ENCODE measurements around the gene EXOSC2. TPM values are rescaled to one million over a fixed set of nuclear protein-coding genes. Genes with fewer than 3 reads are reported as not detected.

Gene EXOSC2
- total and polyA plus RNA-seq, 2 of the 13 experiments (the other 11 are each of a cell fraction or from before 2014, with no cell fraction given) = 27.5 to 63.8 TPM

DNA sequence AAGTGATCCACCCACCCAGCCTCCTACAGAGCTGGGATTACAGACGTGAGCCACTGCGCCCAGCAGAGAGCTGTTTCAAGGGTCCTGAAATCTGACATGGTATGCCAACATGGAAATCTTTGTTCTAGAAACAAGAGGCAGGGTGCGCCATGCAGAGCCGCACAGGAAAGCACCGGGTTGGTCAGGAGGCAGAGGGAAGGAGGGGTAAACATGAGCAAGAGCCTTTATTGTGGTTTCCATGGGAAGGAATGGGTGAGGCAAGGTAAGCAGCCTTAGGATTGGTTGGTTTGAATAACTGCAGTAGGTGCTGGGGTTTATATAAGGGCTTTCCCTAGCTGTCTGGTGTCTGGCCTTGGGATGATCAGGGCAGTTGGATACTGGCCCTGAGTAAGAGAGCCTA lies 5.5 kb upstream of the EXOSC2 start:
- Histone ChIP-seq H3K4me3 (replicated peaks in 1 of 3; ENCODE audit: insufficient read depth in 1 of 3, low read depth in 2 of 3, low read length in 3 of 3) (no peak overlapping the region), H4K20me1 (ENCODE audit: insufficient read depth, low read length) (no peaks in the 10 kb centered on the region), H3K9me3 (ENCODE audit: low read length) (peaks cover 8% of the 10 kb centered on the region), H3K4me2 (ENCODE audit: low read depth, low read length) (no peak overlapping the region), H3K27ac (ENCODE audit: extremely low read length, insufficient read depth, low read length) (no peak overlapping the region), H3K79me2 (ENCODE audit: insufficient read depth, low read length) (no peaks in the 10 kb centered on the region), H3K27me3 (ENCODE audit: control insufficient read depth in 1 of 2, insufficient read depth in 2 of 2, low read length in 2 of 2) (no peaks in the 10 kb centered on the region), H3K36me3 (replicated peaks in 1 of 2; ENCODE audit: control insufficient read depth in 1 of 2, insufficient read depth in 2 of 2, low read length in 2 of 2) (no peaks in the 10 kb centered on the region), H3K9ac (ENCODE audit: insufficient read depth, low read depth, low read length) (no peak overlapping the region), H3K4me1 (ENCODE audit: insufficient read depth, low read length) (peaks cover 28% of the 10 kb centered on the region), H2AFZ (ENCODE audit: low read length) (no peak overlapping the region)
- intact Hi-C loops (cut with micrococcal nuclease; ENCODE audit: unreplicated experiment) (loop anchor here (10.0 kb wide), 1 partner anchor 93 kb away; no protein-coding TSS in a partner anchor), in situ Hi-C loops (cut with HindIII; ENCODE audit: extremely low pct_ligation_motif_present, low pct_unique_long_range_greater_than_20kb) (no loop called here)
- ChIA-PET CTCF (ENCODE audit: low intra/inter-chr PET ratio, low total read pairs) (no interaction called here), POLR2A (interaction anchor here (1.0 kb wide), 1 partner anchor 188 kb away, joined by 3 read pairs; no protein-coding TSS in a partner anchor)
- no peak for FAIRE-seq
- no TSS peak for BruUV-seq (replicated peaks)
- DNase-seq (ENCODE audit: low spot score) = no peak
- ATAC-seq = no peak
- WGBS (ENCODE audit: low lambda C conversion rate) = 51% methylated on average over 5 of the region's 5 CpGs
- no peak for TF ChIP-seq KAT8 (CRISPR knock-in tag; IDR thresholded peaks at IDR 0.05)
- no peak for TF ChIP-seq ZC3H13 (CRISPR knock-in tag; IDR thresholded peaks at IDR 0.05)
- no peak for TF ChIP-seq SP2 (CRISPR knock-in tag; IDR thresholded peaks at IDR 0.05)
- no peak for TF ChIP-seq ZNF597 (CRISPR knock-in tag; IDR thresholded peaks at IDR 0.05)
- TF ChIP-seq KAT2B (IDR thresholded peaks at IDR 0.05; ENCODE audit: borderline replicate concordance, low read depth, low read length) = no peak
- TF ChIP-seq PLRG1 (conservative IDR thresholded peaks at IDR 0.05) = no peak
- TF ChIP-seq, protein P1, sequence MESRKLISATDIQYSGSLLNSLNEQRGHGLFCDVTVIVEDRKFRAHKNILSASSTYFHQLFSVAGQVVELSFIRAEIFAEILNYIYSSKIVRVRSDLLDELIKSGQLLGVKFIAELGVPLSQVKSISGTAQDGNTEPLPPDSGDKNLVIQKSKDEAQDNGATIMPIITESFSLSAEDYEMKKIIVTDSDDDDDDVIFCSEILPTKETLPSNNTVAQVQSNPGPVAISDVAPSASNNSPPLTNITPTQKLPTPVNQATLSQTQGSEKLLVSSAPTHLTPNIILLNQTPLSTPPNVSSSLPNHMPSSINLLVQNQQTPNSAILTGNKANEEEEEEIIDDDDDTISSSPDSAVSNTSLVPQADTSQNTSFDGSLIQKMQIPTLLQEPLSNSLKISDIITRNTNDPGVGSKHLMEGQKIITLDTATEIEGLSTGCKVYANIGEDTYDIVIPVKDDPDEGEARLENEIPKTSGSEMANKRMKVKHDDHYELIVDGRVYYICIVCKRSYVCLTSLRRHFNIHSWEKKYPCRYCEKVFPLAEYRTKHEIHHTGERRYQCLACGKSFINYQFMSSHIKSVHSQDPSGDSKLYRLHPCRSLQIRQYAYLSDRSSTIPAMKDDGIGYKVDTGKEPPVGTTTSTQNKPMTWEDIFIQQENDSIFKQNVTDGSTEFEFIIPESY (CRISPR knock-in tag; IDR thresholded peaks at IDR 0.05) = no peak
- TF ChIP-seq ZNF224 (CRISPR knock-in tag; IDR thresholded peaks at IDR 0.05) = no peak
- no peak for TF ChIP-seq BRF2 (CRISPR knock-in tag; IDR thresholded peaks at IDR 0.05)
- TF ChIP-seq HCFC1 (IDR thresholded peaks at IDR 0.05; ENCODE audit: low read depth, low read length) = no peak
- no peak for TF ChIP-seq PHF5A (CRISPR knock-in tag; IDR thresholded peaks at IDR 0.05; ENCODE audit: low read depth, unreplicated experiment)
- no peak for TF ChIP-seq KDM5B (CRISPR knock-in tag; IDR thresholded peaks at IDR 0.05; ENCODE audit: borderline replicate concordance)
- TF ChIP-seq KDM6A (CRISPR knock-in tag; IDR thresholded peaks at IDR 0.05; ENCODE audit: low read depth) = no peak
- no peak for TF ChIP-seq THAP11 (CRISPR knock-in tag; IDR thresholded peaks at IDR 0.05)
- no peak for TF ChIP-seq ZNF496 (CRISPR knock-in tag; IDR thresholded peaks at IDR 0.05; ENCODE audit: insufficient replicate concordance)
- no peak for TF ChIP-seq ZBTB8A (CRISPR knock-in tag; IDR thresholded peaks at IDR 0.05; ENCODE audit: borderline replicate concordance, low read depth)
- TF ChIP-seq ZNF136 (CRISPR knock-in tag; IDR thresholded peaks at IDR 0.05; ENCODE audit: low read depth) = no peak
- no peak for TF ChIP-seq HIVEP1 (CRISPR knock-in tag; IDR thresholded peaks at IDR 0.05)
- TF ChIP-seq ZNF672 (CRISPR knock-in tag; IDR thresholded peaks at IDR 0.05) = no peak
- no peak for TF ChIP-seq MNT (IDR thresholded peaks at IDR 0.05)
